HG03575 (cell line): ENCODE measurements around the gene TOP2A.

Experiments
- ATAC-seq: cut with Tn5 transposase; IDR thresholded peaks from one replicate; pipeline ENCODE4 v1.9.1; 2021; ENCODE audit not compliant: unreplicated experiment, insufficient number of reproducible peaks, low FRiP score; ENCODE audit errors: extremely low read depth

TOP2A gene

GRCh38 chr17:40340880-40341807 lies 76.6 kb downstream of the TOP2A start:
- ATAC-seq, result no peak

DNA sequence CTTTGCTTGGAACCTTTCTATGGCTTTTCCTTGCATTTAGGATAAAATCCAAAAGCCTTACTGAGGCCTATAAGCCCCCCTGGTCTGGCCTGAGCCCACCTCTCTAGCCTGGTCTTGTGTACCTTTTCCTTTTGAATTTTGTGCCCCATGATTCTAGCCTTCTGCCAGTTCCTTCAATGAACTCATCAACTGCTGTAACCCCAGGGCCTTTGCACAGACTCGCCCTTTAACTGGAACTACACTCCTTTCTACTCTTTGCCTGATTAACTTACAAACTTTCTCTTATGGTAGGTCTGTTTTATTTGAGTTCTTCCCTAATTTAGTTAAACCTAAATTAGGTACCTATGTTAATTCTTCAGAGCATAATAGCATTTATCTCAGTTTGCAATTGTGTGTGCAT lies 77.4 kb downstream of the TOP2A start:
- ATAC-seq, result no peak

GRCh38 chr17:40338941-40339649 lies 78.6 kb downstream of the TOP2A start:
- ATAC-seq, result no peak
